ENCODE measurements around the gene SLC7A8.

GRCh38 chr14:23101986-23102625 lies 81.4 kb downstream of the SLC7A8 start:
- TF ChIP-seq, protein P1, sequence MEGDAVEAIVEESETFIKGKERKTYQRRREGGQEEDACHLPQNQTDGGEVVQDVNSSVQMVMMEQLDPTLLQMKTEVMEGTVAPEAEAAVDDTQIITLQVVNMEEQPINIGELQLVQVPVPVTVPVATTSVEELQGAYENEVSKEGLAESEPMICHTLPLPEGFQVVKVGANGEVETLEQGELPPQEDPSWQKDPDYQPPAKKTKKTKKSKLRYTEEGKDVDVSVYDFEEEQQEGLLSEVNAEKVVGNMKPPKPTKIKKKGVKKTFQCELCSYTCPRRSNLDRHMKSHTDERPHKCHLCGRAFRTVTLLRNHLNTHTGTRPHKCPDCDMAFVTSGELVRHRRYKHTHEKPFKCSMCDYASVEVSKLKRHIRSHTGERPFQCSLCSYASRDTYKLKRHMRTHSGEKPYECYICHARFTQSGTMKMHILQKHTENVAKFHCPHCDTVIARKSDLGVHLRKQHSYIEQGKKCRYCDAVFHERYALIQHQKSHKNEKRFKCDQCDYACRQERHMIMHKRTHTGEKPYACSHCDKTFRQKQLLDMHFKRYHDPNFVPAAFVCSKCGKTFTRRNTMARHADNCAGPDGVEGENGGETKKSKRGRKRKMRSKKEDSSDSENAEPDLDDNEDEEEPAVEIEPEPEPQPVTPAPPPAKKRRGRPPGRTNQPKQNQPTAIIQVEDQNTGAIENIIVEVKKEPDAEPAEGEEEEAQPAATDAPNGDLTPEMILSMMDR (IDR thresholded peaks at IDR 0.05; ENCODE audit: low read depth, low read length, poor library complexity, severe bottlenecking): no peak
- no peak for TF ChIP-seq EZH2phosphoT487 (IDR thresholded peaks at IDR 0.05; ENCODE audit: borderline replicate concordance, low read length)

Measured in DOHH2 (cell line).